ENCODE results near the gene FRMD5.

The FRMD5 gene

DNA sequence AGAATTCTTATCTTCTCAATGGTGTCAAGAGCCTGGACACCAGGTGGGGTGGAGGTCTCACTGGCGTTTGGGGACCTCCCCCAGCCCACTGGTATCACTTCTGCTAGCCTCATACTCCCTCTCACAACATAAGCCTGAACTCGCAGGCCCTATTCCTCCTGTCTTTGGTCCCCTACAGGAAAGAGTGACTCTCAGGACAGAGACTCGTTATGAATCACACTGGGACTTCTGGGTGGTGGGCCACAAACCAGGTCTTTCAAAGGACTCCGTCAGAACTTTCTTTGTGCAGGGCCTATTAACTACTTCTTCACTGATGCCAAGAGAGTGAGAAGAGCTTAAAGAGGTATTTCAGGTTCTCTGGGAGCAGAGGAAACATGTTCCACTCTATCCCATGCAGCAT is 267.9 kb downstream of the FRMD5 start:
- DNase-seq (ENCODE audit: low spot score) = no peak

DNA sequence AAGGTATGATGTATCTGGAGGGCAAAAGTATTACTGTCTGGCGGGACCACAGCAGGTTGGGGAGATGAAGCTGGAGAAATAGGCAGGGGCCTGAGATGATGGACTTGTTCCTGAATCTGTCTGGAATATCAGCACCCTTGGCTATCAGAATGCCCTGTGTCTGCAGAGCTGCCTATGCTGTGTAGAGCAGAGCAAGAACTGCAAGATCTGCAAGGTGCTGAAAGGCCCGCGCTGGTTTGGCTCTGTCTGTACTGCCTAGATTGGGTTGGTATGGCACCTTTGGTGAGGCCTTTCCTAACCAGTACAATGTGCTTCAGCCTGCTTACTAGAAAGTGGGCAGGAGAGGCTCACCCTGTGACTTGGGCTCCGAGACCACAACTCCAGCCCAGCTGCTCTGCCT is 271.5 kb downstream of the FRMD5 start:
- no peak for DNase-seq (ENCODE audit: low spot score)

DNA sequence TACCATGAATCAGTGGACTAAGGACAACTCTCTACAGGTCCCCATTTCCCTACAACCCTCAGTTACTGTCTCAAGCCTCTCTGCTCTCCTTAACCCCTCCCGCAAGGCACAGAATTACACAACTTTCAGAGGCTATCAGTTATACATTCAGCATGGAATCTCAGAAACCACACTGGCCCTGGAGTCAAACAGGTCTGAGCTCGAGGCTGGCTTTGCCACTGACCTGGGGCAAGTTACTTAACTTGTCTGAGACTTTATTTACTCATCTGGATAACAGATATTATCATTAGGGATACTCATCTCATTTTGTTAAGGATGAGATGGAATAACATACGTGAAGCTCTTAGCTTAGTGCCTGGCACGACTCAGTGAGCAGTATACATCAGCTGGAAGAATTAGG is 273.1 kb downstream of the FRMD5 start:
- DNase-seq (ENCODE audit: low spot score) = no peak

DNA sequence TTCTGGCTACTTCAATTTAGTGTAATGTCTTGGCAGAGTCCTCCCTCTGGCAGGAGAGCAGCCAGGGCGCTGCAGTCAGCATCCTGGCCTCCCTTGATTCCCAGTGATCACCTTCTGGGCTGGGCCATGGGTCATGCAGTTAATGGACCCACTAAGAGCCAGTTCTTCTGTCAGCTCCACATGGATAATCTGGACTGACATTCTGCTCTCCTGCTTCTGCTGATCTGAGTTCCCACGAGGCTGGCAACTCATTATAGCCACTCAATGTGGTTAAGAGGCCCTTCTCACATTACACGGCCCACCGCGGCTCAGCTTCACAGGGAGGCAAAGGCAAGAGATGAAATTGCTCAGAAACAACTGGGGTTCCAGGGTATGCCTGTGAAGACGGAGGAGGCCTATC is 274.3 kb downstream of the FRMD5 start:
- no peak for DNase-seq (ENCODE audit: low spot score)

DNA sequence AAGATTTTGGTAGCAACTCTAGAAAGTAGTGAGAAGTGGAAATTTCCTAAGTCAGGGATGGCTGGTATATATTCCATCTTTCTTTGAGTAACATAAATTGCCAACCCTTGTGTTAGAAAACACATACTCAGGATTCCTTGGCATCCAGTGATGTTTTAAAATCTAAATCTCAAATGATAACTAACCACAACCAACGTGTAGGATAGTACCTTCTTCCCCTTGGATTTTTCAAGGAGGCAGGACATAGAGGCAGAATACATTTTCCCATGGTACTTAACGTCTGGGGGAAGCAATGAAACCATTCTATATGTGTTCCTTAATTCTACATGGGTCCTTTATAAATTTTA is 274.8 kb downstream of the FRMD5 start:
- no peak for DNase-seq (ENCODE audit: low spot score)

DNA sequence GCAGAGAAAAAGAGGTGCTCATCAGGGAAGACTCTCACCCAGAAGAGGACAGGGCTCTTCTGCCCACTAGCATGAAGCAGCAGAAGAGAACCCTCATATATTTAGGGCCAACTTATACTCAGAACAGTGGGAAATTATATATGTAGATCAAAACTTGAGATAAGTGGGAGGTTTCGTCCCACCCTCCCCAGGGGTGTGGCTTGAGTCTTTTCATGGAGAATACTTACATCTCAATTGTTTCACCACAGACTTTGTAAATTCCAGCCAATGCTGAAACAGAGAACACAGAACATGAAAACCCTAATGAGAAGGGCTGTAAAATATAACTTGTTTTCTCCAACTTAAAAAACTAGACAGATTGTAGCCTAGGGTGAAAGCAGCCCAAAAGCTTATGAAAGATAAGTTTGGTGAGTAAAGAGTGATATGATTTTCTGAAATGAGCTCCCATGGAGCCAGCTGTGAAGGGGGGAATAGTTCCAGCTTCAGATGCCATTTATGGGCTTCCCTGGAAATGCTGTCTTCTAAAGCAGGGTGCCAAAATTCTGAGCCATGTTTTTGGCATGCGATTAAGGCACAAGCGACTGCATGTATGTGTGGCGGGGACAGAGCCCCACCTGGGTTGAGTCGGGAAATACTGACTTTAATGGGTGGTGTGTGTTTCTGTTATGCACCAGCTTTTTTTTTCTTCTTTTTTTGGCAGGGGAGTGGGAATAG is 275.4 kb downstream of the FRMD5 start:
- no peak for DNase-seq (ENCODE audit: low spot score)

DNA sequence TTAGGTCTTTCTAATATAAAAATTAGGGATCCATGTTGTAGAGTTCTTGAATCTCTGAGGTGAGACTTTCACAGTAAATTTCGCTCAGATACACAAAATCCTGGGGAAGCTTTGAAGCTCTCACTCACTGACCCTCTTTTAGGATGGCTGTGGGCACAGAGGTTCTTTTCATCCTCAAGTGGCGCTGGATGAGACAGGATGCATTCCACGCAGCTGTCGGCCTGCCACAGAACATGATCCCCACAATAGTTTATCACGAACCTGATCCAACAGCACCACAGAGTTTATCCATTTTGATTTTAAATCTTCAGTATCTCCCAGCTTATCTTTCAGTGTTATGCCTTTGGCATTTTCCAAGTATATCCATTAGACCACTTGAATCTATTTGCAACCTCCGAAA is 276.4 kb downstream of the FRMD5 start:
- no peak for DNase-seq (ENCODE audit: low spot score)

DNA sequence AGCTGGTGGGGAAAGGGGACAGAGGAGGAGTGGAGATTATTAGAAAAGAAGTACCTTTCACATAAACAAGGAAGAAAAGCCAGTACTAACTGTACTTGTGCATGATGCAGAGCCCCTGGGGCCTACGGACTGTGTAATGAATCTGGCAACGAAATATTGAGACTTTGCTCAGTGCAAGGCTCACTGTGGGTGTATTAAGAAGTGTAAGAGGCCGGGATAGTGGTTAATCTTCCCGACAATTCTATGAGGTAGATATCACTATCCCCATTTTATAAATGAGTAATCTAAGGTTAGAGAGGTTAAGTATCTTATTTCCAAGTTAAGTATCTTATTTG is 278.8 kb downstream of the FRMD5 start:
- DNase-seq (ENCODE audit: low spot score) = no peak

DNA sequence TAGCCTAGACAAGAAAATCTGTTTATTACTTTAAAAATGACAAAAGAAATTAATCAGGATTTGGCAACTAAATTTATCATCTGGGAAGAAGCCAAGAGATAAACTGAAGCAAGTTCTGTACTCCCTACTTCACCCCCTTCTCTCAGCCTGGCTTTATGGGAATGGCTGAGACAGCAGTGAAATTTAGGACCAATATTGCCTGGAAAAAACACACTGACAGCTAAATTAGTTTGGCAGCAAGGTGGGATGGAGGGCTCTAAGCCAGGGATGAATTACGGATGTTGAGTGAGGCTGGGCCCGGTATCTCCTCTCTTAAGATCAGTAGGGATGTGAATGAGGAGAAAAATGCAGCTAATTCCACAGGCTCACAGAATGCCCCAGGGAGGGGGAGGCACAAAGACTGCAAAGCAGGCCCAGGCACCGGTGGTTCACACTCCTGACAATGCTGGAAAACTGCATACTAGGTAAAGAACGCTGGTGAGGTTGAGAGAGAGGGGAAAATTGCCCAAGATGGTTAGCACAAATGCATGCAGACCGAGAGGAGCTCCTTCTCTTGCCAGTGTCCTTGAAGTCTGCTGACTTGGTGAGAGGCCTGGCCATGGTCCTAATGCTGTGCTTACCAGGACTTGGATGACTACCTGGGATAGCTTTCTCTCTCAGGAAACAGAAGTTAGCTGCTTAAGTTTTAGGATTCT is 279.3 kb downstream of the FRMD5 start:
- DNase-seq (ENCODE audit: low spot score) = no peak

DNA sequence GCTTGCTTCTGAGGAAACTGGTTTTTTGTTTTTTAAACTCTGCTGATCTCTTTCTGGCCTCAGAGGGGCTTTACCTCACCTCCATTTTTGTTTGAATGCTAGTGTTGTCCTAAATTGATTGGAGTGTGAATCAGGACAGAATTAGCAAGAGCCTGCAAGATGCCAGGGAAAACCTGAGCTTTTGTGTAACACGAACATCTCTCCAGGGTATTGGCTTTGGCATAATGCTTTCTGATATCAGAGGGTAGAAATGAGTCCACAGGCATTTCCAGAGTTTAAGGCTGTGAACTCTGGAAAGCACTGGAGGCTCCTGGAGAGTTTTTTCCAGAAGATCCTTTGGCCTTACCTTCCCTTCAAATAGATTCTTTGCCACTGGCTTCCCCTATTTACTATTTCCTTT is 281.1 kb downstream of the FRMD5 start:
- DNase-seq (ENCODE audit: low spot score) = no peak

DNA sequence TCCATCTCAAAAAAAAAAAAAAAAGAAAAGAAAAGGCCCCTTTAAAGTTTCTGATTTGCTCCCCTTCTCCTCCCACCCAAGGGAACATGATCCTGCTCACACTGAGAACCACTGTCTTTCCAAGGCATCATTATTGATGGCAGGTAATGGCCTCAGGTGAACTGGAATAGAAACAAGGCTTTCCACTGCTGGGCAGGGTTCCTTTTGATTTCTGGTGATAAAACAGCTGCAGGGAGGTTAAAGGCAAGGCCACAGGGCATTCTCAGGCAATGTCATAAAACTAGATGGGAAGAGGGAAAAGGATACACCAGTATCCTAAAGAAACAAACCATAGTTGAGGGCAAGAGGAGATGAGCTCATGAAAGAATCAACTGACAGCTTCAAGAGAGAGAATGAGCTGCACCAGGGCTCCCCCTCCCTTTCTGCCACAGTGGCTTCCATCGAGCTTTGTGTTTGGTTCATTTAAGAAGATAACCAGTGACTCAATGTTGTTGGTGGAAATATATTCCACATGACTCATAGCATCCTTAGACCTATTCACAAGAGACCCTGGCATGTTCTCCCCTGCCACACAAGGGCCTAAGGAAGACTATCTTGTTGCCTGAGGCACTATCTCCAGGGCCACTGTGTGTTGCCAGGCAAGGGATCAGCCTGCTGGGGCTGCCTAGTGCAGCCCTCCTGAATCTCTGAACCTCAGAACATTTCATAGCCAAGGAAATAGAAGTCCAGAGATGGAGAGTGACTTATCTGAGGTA is 281.9 kb downstream of the FRMD5 start:
- peak; percentile 84 for DNase-seq (ENCODE audit: low spot score)

DNA sequence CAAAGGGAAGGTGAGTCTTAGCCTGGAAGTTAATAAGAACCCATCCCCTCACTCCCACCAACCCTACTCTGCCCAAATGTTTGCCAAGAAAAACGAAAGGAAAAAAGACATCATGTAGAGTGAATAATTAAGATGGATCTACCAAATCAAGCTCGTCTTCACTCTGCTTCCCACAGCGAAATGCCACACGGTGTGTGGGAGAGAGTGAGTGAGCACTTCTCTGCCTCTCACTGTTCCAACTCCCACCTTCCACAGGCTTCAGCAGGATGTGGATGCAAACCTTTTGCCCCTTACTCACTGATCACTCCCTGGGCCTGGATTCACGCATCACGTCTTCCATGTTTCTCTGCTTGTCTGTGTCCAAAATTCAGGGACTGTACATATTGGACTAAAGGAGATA is 282.9 kb downstream of the FRMD5 start:
- no peak for DNase-seq (ENCODE audit: low spot score)

DNA sequence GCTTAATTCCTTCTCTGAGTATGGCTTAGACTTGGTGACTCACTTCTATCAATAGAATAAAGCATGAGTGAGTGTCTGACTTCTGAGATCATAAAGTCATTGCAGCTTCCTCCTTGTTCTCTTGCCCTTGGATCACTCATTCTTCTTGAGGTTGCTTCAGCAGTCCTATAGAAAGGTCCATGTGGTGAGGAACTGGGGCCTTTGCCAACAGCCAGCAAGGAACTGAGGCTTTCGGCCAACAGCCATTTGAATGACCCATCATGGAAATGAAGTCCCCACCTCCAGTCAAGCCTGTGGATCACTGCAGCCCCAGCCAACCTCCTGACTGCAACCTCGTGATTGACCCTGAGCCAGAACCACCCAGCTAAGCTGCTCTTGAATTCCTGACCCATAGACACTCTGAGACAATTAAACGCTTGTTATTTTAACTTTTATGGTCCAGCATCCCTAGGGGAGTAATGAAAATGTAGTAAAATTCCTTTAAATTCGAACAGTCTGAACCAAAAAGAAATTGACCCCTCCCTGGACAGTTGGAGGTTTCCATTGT is 283.8 kb downstream of the FRMD5 start:
- peak; percentile 81 for DNase-seq (ENCODE audit: low spot score)

DNA sequence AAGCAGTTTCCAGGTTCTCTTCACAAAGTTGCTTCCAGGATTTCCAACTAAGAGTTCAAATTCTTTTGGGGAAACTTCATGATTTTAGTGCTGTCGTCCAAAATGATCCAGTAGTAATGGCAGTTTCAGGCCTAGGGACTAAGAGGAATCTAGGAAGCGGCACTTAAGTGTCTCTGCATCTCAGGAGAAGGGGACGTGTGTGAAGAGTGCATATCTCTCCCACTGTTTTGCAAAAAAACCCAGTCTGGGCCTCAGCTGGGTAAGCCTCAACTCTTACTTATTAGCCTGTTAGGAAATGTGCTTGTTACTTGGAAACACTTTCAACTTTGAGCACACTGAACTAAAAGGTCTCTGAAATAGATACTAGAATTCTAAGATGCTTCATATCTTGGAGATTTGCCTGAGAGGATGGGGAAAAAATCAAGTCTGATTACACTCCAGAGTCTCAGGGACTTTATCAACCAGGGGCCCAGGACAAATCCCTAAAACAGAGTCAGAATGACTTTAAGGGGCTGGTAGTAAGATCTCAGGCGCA is 286.5 kb downstream of the FRMD5 start:
- DNase-seq (ENCODE audit: low spot score) = no peak

DNA sequence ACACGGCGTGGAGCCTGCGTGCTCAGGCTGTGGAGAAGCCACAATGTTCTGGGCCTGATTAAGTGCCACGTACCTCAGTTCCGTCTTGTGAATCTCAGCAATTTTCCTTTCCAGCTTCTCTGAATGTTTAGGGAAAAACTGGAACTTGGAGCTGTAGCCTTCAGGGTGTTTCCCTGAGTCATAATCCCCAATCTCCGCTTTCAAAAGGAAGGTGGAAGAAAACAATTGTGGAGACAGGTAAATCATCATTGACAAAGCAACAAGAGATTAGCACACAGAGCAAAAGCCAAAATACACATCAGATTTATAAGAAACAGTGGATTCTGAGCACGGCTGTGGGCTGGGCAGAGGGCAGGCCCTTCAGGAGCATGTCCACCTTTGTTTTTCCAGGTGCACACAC is 289.3 kb downstream of the FRMD5 start:
- DNase-seq (ENCODE audit: low spot score) = no peak

DNA sequence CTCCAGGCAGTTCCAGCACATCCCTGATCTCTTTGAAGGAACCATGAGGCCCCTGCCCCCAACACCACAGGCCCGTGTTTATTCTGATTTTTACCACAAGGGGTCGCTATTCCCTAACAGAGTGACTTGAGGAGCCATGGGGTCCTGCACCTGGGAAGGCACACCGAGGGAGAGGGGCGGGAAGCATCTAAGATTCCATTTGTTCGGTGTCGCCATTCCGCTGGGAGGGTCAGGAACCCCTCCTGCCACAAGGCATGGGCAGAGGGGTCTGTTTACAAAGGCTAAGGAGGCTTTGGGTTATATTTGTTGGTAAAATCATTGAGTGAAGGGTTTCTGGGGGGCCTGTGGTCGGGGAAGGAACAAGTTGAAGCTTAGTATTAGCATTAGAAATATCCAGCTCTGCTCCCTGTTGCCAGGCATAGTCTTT is 291.2 kb downstream of the FRMD5 start:
- peak; percentile 65 for DNase-seq (ENCODE audit: low spot score)

DNA sequence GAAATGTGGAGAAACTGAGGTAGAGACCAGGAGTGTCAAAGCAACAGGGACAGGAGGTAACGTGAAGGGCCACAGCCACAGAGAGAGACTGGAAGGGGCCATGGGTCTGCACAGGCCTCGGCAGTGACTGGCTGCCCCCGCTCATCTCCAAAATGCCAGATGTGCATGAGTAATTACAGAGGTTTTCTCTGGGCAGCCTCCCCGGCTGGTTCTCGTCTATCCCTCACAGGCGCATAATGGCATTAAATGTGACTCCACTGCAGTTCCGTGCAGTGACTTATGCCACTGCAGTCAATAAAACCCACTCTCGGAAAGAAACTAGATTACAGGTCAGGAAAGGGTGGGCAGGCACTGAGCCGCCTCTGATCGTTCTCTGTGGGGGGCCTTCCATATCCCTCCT is 293.6 kb downstream of the FRMD5 start:
- no peak for DNase-seq (ENCODE audit: low spot score)

DNA sequence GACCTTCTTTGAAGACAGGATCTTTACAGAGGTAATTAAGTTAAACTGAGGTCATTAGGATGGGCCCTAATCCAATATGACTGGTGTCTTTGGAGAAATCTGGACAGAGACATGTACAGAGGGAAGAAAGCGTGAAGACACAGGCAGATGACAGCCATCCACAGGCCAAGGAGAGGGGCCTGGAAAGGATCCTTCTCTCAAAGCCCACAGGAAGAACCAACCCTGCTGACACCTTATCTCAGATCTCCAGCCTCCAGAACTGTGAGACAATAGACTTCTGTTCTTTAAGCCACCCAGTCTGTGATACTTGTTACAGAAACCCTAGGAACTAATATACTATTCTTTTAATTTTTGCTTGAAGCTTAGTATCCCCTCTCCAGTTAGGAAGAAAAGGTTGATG is 294.1 kb downstream of the FRMD5 start:
- DNase-seq (ENCODE audit: low spot score) = no peak

DNA sequence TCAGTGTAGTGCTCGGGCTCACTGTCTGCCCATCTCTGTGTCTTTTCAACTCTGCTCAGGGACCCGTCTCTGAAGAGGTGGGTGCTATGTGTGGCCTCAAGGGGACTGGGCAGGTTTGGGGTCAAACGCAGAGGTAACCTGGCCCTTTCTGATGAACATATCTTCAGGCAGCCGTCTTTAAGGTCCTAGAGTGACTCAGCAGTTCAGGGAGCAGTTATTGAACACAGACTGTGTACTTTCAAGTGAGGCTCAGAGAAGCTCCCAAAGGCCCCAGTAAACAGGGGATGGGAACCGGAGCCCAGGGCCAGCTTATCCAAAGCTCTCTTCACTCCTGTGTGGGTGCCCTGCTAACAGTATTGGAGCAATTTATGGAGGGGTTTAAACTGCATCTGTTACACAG is 295.1 kb downstream of the FRMD5 start:
- no peak for DNase-seq (ENCODE audit: low spot score)

DNA sequence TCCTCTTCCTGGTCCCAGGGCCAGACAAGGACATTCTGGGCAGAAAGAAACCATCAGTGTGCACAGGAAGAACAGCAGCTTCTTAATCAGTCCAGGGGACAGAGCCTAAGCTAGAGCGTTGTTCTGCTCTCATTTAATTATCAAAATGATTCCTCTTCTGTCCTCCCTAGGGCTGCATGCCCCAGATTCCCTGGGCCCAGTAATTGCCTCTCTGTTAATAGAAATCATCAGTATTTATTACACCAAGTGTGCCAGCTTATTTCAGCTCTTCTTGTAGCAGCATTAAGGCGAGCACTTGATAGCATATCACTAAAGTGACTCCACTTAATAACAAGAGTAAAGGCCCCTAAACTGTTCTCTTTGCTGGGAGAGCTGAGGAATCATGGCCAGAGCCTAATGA is 296.2 kb downstream of the FRMD5 start:
- DNase-seq (ENCODE audit: low spot score) = no peak

DNA sequence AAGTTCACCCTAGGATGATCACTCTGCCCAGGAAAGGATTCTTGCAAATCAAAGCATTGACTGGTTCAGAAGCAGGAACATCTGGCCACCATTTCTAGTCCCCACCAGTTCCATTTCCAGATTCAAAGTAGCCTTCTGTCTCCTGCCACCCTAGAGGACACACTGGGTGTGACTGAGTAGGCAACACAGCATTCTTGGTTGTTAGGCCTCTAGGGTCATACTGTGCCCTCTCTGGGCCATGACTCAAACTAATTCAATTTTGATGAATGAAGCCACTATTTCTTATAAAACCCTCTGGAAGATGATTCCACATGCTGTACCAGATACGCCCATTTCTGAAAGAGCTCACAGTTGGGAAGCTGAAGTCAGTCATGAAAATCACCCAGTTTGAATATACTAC is 298.5 kb downstream of the FRMD5 start:
- DNase-seq (ENCODE audit: low spot score) = no peak

DNA sequence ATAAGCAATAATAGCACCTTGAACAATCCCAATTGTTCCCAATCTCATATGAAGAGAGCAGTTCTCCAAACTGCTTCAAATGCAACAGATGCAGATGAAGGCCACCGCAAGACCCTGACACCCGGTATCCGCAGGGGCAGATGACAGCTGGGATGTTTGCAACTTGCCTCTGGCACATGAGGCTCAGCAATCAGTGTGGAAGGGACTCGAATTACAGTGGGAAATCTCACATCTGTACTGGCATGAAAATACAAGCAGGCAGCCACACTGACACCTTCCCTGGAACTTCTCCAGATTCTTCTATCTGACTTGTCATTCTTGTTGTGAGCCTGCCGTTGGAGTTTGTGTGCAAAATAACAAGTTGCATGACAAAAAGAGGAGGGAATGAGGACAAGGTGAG is 299.5 kb downstream of the FRMD5 start:
- no peak for DNase-seq (ENCODE audit: low spot score)

DNA sequence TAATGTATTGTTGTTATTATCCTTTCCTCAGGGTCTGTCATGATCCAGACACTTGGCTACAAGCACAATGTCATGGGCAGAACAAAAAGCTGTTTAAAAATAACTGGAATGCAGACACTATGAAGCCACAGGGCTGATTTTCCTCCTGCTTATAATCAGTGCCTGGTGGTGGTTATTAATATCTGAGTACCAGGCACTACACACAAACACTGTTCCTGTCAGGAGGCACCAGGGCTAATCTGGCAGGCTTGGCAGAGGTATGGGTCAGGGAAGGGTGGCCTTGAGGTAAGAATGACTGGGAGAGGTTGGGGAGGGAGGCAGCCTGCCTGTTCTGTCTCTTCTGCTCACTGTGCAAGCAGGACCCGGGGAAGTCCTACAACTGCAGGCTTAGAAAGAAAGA is 301.1 kb downstream of the FRMD5 start:
- no peak for DNase-seq (ENCODE audit: low spot score)
